Spleen (tissue), 11 donors: ENCODE data around the gene ZBTB7A. TPM values are rescaled to one million over a fixed set of nuclear protein-coding genes. Genes with fewer than 3 reads are reported as not detected.
A peak's percentile ranks its signal among the peaks of the same experiment; 100 is the strongest.

Experiments used
- DNase-seq: peaks from one replicate; pipeline ENCODE4 v3.0.0-alpha.2; 2020
- H3K27ac ChIP-seq, 8 donors: fragments of 200-600 bp; sonication (generic) in 7 of 8; 1 replicate in 4 of 8; 2 replicates in 4 of 8; pipeline versions ENCODE4 v1.5.0 to v1.8.0; 2016 to 2021; ENCODE audit warnings: inconsistent platforms in 4 of 8, mild to moderate bottlenecking in 4 of 8, moderate library complexity in 1 of 8
- H3K27me3 ChIP-seq, 7 donors: fragments of 200-600 bp; sonication (generic) in 6 of 7; replicated peaks in 1 of 7; 1 replicate in 4 of 7; 2 replicates in 3 of 7; pipeline versions ENCODE4 v1.5.0 to v1.8.0; 2016 to 2021; ENCODE audit warnings: inconsistent platforms in 3 of 7, mild to moderate bottlenecking in 1 of 7
- H3K36me3 ChIP-seq, 6 donors: fragments of 200-600 bp; sonication (generic) in 5 of 6; 1 replicate in 4 of 6; 2 replicates in 2 of 6; pipeline versions ENCODE4 v1.5.0 to v1.8.0; 2016 to 2021; ENCODE audit warnings: inconsistent platforms in 2 of 6
- H3K4me1 ChIP-seq, 6 donors: fragments of 200-600 bp; sonication (generic) in 5 of 6; 1 replicate in 3 of 6; 2 replicates in 3 of 6; pipeline versions ENCODE4 v1.5.0 to v1.8.0; 2016 to 2021; ENCODE audit warnings: inconsistent platforms in 3 of 6
- H3K4me3 ChIP-seq, 8 donors: fragments of 200-600 bp; sonication (generic) in 7 of 8; 1 replicate in 4 of 8; 2 replicates in 4 of 8; pipeline versions ENCODE4 v1.5.0 to v1.8.0; 2016 to 2021; ENCODE audit warnings: inconsistent platforms in 4 of 8, mild to moderate bottlenecking in 4 of 8, moderate library complexity in 2 of 8
- H3K9me3 ChIP-seq, 8 donors: fragments of 200-600 bp; sonication (generic) in 7 of 8; 1 replicate in 4 of 8; 2 replicates in 4 of 8; pipeline versions ENCODE4 v1.5.0 to v1.8.0; 2016 to 2021; ENCODE audit warnings: inconsistent platforms in 4 of 8
- POLR2A ChIP-seq, 3 donors: fragments of 450-650 bp; IDR thresholded peaks; one replicate each; pipeline ENCODE4 v1.5.1; 2017; ENCODE audit warnings: antibody characterized with exemption in 3 of 3, mild to moderate bottlenecking in 1 of 3
- POLR2AphosphoS5 ChIP-seq, 3 donors: sonication (generic); formaldehyde crosslinking; IDR thresholded peaks; one replicate each; pipeline ENCODE4 v1.5.1; 2017; ENCODE audit warnings: antibody characterized with exemption in 3 of 3
- WGBS, 5 donors: extraction: QIAGEN DNeasy Blood & Tissue Kit in 3 of 5; methylation state at CpG; one replicate each; pipeline versions ENCODE4 v1.1.5 to v1.1.7; 2013 to 2018; 5-methylcytosine and 5-hydroxymethylcytosine counted together
- intact Hi-C: fragments of 100-400 bp; cut with DNase I; formaldehyde crosslinking; loops from one replicate; pipeline ENCODE4 v1.15.0; 2023; ENCODE audit warnings: low total_unique reads
- polyA plus RNA-seq, 3 donors: library from polyadenylated mRNA; stranded (reverse); fragments of 200-250 nt; gene quantifications; one replicate each; pipeline ENCODE4 v1.2.1, GENCODE V29; 2013
- total RNA-seq, 7 donors: library from RNA; depleted of rRNA in 3 of 7; stranded (reverse); fragments of >200 nt in 3 of 7; fragmentation: NEBNext Ultra II Directional in 4 of 7; extraction: Animal tissue kit (Norgen Biotek cat#: 25700) in 4 of 7; gene quantifications; one replicate each; pipeline versions ENCODE4 v1.1.0 to v1.2.1, GENCODE V29; 2016 to 2021
- TF ChIP-seq, protein P1 (sequence below), 11 experiments: fragments of 200-600 bp in 7 of 11; fragments of 450-650 bp in 4 of 11; sonication (generic) in 4 of 11; IDR thresholded peaks in 8 of 11; conservative IDR thresholded peaks in 3 of 11; 1 replicate in 7 of 11; 2 replicates in 4 of 11; pipeline versions ENCODE4 v1.4.0 to v1.8.0; 2016 to 2021; ENCODE audit warnings: antibody characterized with exemption in 11 of 11, inconsistent platforms in 4 of 11, mild to moderate bottlenecking in 1 of 11
- donor health status: healthy with polysubstance abuse.
- donor health status: DM: no; HTN: no; CAD: no; lungs with moderate emphysema.
- donor health status: DM: no; HTN: no; CAD: no.
- donor health status: Bipolar disorder and iron deficiency.
- donor health status: healthy.
- donor health status: DM: no; HTN: no; CAD: no.
- donor health status: DM: yes; HTN: yes; CAD: no.

The ZBTB7A gene
- total and polyA plus RNA-seq, 10 donors, result 4.0 to 68.1 (median 50.8) TPM

- Histone ChIP-seq H3K36me3 (peaks cover 0 to 95% (median 67%) of the 10 kb centered on the region in 6 donors), H3K4me1 (peaks cover 0 to 20% (median 8%) of the 10 kb centered on the region in 6 donors), H3K27me3 (no peaks in the 10 kb centered on the region), H3K4me3 (no peak overlapping the region), H3K9me3 (no peaks in the 10 kb centered on the region), H3K27ac (peak overlapping the region in 1 of 8 donors; percentile 11)
- TF ChIP-seq, protein P1, sequence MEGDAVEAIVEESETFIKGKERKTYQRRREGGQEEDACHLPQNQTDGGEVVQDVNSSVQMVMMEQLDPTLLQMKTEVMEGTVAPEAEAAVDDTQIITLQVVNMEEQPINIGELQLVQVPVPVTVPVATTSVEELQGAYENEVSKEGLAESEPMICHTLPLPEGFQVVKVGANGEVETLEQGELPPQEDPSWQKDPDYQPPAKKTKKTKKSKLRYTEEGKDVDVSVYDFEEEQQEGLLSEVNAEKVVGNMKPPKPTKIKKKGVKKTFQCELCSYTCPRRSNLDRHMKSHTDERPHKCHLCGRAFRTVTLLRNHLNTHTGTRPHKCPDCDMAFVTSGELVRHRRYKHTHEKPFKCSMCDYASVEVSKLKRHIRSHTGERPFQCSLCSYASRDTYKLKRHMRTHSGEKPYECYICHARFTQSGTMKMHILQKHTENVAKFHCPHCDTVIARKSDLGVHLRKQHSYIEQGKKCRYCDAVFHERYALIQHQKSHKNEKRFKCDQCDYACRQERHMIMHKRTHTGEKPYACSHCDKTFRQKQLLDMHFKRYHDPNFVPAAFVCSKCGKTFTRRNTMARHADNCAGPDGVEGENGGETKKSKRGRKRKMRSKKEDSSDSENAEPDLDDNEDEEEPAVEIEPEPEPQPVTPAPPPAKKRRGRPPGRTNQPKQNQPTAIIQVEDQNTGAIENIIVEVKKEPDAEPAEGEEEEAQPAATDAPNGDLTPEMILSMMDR (IDR thresholded peaks at IDR 0.05 in 8 of 11, conservative IDR thresholded peaks at IDR 0.05 in 3 of 11), result no peak
- peak in 1 of 3 donors; percentile 44 for TF ChIP-seq POLR2AphosphoS5 (IDR thresholded peaks at IDR 0.05)
- WGBS, 5 donors, result 87 to 93% (median 89%) methylated on average over 16 to 34 of the region's 34 CpGs
- DNase-seq, result no peak
- intact Hi-C loops, result no loop called here
Observed at GRCh38 chr19:4034048-4035017, 32.4 kb downstream of the ZBTB7A start.

DNA sequence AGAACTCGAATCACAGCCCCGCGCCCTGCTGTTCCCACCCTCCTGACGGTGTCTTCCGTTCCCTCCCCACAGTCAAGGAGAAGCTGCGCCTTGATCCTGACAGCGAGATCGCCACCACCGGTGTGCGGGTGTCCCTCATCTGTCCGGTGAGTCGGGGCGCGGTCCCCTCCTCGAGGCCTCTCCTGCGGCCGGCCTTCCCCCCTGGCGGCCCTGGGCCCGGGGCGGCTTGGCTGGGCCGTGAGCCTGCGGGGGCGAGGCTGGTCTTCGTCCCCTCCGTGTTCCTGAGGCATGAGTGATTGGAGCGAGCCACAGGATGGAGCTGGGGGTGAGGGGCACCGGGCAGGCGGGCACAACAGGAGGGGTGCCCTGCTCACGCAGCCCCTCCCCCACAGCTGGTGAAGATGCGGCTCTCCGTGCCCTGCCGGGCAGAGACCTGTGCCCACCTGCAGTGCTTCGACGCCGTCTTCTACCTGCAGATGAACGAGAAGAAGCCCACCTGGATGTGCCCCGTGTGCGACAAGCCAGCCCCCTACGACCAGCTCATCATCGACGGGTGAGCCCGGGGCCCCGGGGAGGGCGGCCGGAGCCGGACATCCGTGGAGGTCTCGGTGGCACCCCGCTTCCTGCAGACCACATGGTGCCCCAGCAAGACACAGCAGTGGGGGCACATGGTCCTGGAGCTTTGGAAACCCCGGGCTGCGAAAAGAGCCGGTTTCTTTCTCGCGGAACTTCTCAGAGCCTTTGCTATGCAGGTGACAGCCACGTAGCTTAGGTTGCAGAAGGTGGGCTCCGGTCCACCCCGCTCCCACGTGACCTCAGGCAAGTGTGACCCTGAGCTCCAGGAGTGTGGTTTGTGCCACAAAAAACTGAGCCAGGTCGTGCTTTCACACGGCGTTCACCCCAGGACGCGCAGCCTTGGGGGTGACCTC is 33.4 kb downstream of the ZBTB7A start:
- peak; percentile 13 to 66 (median 20) for TF ChIP-seq POLR2AphosphoS5 (IDR thresholded peaks at IDR 0.05)
- TF ChIP-seq, protein P1 (IDR thresholded peaks at IDR 0.05 in 8 of 11, conservative IDR thresholded peaks at IDR 0.05 in 3 of 11), result no peak
- TF ChIP-seq POLR2A (IDR thresholded peaks at IDR 0.05), result no peak
- no peak for DNase-seq
- H3K9me3 ChIP-seq, result no peaks in the 10 kb centered on the region
- H3K4me3 ChIP-seq, result no peak overlapping the region
- H3K36me3 ChIP-seq, result peaks cover 0 to 95% (median 70%) of the 10 kb centered on the region in 6 donors
- no peaks in the 10 kb centered on the region for H3K27me3 ChIP-seq
- H3K4me1 ChIP-seq, result peaks cover 0 to 10% (median 2%) of the 10 kb centered on the region in 6 donors
- WGBS, 5 donors, result 89 to 94% (median 91%) methylated on average over 42 to 63 of the region's 63 CpGs
- intact Hi-C loops, result no loop called here
- H3K27ac ChIP-seq, result no peak overlapping the region

DNA sequence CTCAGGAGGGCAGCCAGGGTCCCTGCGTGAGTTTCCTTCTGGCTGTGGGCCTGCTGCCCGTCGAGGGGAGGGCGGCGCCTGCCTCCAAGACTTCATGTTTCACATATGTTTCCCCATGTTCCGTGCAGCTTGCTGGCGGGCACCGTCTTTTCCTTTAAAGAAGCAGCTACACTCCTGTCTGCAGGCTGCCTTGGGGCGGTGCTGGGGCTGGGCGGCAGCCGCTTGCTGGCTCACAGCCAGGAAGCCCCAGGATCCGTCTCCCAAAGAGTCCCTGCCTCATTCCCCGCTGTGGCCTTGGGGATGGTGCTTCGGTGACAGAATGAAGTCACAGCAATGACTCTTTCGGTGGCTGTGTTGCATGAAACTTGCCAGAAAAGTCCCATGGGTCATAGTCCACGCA is 34.3 kb downstream of the ZBTB7A start:
- TF ChIP-seq, protein P1 (IDR thresholded peaks at IDR 0.05 in 8 of 11, conservative IDR thresholded peaks at IDR 0.05 in 3 of 11), result no peak
- TF ChIP-seq POLR2AphosphoS5 (IDR thresholded peaks at IDR 0.05) (peak in 1 of 3 donors; percentile 6), POLR2A (IDR thresholded peaks at IDR 0.05) (no peak)
- Histone ChIP-seq H3K9me3 (no peaks in the 10 kb centered on the region), H3K27ac (no peak overlapping the region)

More for the DNA sequence above, 34.3 kb downstream of the ZBTB7A start:
- H3K4me1 ChIP-seq, result peaks cover 0 to 4% (median 0%) of the 10 kb centered on the region in 6 donors
- no peak for DNase-seq
- peaks cover 0 to 95% (median 68%) of the 10 kb centered on the region in 6 donors for H3K36me3 ChIP-seq
- no peak overlapping the region for H3K4me3 ChIP-seq
- intact Hi-C loops, result no loop called here
- WGBS, 5 donors, result 83 to 94% (median 85%) methylated on average over 10 to 16 of the region's 16 CpGs
- H3K27me3 ChIP-seq, result no peaks in the 10 kb centered on the region
